GM21529 (cell line): ENCODE measurements around the gene TDRD7.

ENCODE experiments used
- ATAC-seq: cut with Tn5 transposase; IDR thresholded peaks from one replicate; pipeline ENCODE4 v1.9.1; 2021; ENCODE audit not compliant: unreplicated experiment

TDRD7 gene

DNA sequence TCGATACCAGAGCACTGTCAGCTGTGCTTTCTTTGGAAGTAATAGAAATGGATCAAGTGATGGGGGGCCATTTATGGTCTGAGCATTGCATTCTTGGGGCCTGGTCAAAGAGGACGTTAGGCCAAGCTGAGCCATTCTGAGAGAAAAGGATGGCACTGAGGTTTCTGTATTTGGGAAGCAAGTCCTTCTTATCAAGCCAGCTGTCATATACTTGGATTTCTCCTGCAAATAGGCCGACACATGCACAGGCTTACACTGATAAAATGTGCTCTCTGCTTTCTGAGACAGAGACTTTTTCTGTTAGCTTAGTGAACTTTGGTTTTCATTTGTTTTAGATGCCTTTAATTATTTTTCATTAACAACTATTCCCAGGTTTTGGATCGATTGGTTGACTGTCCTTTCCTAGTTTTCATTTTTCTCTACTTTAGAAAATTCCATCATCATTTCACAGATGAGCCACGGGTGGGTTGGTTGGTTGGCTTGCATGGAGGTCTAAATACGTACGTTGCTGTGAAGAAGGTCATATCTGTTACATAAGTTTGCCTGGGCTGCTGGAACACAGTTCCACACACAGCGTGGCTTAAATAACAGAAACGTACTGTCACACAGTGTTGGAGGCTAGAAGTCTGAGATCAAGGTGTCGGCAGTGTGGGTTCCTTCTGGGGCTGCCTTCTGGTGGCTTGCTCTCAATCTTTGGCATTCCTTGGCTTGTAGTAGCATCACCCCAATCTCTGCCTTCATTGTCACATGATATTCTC, 109.9 kb downstream of the TDRD7 start:
- no peak for ATAC-seq

- no peak for ATAC-seq
Measured at GRCh38 chr9:97524424-97524823, 112.5 kb downstream of the TDRD7 start.

DNA sequence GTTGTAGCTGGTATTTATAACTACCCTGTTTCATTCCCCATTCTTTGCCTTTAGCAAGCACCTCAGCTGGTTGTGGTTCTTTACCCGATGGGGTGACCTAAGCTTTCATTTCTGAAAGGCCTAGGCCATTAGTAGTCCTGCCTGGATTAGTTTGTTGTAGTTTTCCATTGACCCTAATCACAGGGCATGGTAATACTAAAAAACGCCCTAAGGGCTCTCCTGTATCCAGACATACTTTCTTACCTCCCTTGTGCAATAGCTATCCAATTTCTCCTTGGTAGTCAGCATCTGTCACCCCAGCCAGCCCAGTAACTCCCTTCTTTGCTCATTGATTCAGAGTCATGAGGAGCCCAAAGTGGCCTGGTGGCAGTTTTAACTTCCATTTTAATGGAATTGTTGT, 113.6 kb downstream of the TDRD7 start:
- no peak for ATAC-seq

GRCh38 chr9:97526895-97527575, 115.1 kb downstream of the TDRD7 start:
- ATAC-seq: no peak

GRCh38 chr9:97527626-97528528, 116.0 kb downstream of the TDRD7 start:
- no peak for ATAC-seq

- ATAC-seq: no peak
Measured at GRCh38 chr9:97528529-97529230, 116.8 kb downstream of the TDRD7 start.

GRCh38 chr9:97529363-97530076, 117.6 kb downstream of the TDRD7 start:
- peak; percentile 89 for ATAC-seq

DNA sequence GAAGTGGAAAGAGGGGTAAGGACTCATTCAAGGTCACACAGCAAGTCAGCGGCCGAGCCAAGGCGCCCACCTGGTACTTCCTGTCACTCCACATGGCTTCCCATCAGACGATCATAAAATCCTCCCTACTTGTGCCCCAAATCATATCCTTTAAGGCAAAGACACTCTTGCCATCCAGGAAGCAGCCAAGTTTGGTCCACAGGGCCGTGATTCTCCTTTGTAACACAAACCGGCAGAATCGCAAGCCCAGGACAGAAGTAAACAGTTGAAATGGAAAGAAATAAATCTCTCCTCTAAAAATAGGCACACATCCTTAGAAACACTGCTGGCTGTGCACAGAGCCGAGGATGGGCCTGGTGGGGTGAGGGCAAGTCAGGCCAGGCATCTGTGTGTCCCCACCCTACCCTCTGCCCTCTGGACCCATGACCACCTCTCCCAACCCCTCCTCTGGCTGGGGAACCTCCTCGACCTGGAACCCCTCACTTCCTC, 120.0 kb downstream of the TDRD7 start:
- ATAC-seq: no peak

DNA sequence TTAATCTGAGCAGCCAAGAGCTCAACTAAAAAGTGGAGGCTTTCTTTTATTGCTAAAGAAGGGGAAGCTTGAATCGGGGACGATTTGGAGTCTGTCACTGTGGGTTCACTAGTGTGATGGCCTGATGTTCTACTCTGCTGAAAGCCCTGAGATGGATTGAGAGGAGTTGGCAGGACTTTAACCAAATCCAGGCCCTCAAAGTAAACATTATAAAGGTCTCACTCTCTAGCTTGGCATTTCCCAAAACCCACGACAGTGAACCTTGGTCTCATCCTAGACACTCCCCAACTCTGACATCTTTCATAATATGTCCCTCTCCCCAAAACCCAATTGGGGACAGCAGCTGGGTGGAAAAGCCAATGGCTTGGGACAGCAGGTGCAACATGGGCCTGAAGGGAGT, 122.3 kb downstream of the TDRD7 start:
- ATAC-seq: no peak

GRCh38 chr9:97534961-97535594, 123.2 kb downstream of the TDRD7 start:
- no peak for ATAC-seq

DNA sequence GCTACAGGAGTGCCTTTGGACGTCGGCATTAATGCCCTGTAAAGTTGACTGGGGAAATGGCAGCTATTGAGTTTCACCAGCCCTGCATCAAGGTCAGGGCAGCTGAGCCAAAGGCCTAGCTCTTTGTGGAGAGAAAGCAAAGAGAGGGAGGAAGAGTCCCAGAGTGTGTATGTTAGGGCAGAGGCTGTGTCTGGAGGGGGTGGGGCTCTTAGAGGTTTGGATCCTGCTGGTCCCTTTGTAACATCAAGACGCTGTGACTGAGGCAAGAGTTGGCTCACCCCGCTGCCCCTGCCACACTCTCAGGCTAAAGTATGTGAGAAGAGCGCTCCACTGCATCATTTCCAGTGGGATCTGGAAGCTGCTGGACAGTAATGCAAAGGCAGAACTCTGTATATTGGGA, 123.9 kb downstream of the TDRD7 start:
- ATAC-seq: no peak

DNA sequence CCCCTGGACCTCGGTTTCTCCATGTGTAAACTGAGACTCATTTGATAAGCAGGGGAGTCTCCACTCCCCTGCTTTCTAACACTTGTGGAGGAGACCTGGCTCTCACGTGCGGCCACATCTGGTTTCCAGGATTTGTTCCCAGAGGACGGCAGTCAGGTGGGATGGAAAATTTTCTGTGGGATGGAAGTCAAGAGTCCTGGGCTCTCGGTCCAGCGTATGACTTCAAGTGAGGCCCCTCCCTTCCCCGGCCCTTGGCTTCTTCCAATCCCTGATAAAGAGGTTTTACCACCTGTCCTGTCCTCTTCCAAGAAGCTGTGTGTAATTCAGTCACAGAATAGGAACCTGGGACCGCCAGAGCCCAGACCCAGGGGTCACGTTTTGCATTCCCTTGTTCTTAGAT, 124.6 kb downstream of the TDRD7 start:
- no peak for ATAC-seq

DNA sequence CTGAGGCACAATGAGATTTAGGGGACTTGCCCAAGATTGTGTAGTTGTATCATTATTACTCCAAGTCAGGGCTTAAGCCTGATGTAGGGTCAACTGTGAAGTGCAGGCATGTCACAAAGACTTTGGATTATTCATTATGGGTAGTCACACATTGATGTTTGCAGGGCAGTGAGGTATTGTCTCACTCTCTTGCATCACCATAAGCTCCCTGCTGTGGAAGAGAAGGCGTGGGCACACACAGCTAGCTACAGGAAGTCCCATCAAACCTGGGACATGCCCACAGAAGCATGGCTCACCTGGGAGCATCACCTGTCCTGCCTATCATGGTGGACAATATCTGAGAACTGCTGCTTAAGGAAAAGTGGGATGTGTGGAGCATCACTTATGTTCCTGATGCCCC, 131.7 kb downstream of the TDRD7 start:
- no peak for ATAC-seq

DNA sequence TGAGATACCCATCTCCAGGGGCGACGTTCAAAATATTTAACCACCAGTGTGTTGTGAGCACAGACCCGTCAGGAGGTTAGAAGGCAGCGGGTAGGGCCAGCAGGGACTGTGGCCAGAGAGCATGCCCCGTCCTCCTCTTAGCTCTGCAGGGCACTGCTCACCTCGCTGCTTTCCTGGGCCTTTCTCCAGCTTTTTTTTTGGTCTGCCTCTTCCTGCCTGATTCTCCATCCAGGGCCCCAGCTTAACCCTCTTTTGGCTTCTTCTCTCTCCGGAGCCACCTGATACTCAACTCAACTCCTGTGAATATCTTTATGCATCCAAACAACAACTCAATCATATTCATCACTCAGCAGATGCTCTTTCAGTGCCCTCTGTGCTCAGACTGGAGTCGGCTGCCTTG, 133.6 kb downstream of the TDRD7 start:
- no peak for ATAC-seq
